GM23338 (cell line): ENCODE measurements around the gene CYP4B1. TPM values are rescaled to one million over a fixed set of nuclear protein-coding genes. Genes with fewer than 3 reads are reported as not detected.

Experiments
- ATAC-seq: fragments of 200-7000 bp; cut with Tn5 transposase; 3 replicates; pipeline ENCODE4 v1.9.1; 2020
- DNase-seq: peaks from one replicate; pipeline ENCODE4 v3.0.0-alpha.2; 2015; ENCODE audit warnings: low spot score
- H2AFZ ChIP-seq: fragments of 200-600 bp; sonication (generic); 2 replicates; pipeline ENCODE4 v1.8.0; 2016; ENCODE audit warnings: antibody characterized with exemption, mild to moderate bottlenecking, moderate library complexity
- H3F3A ChIP-seq: fragments of 200-600 bp; sonication (generic); replicated peaks from 2 replicates; pipeline ENCODE4 v1.8.0; 2017; ENCODE audit warnings: antibody characterized with exemption, mixed run types, low read depth
- H3K27ac ChIP-seq: fragments of 200-600 bp; sonication (generic); 2 replicates; pipeline ENCODE4 v1.6.1; 2016; ENCODE audit warnings: low read depth
- H3K27me3 ChIP-seq: fragments of 200-600 bp; sonication (generic); 2 replicates; pipeline ENCODE4 v1.8.0; 2016; ENCODE audit warnings: mild to moderate bottlenecking, mixed run types, moderate library complexity; ENCODE audit not compliant: insufficient read depth
- H3K36me3 ChIP-seq: fragments of 200-600 bp; sonication (generic); 2 replicates; pipeline ENCODE4 v1.8.0; 2016; ENCODE audit warnings: mild to moderate bottlenecking; ENCODE audit not compliant: insufficient read depth
- H3K4me1 ChIP-seq: fragments of 200-600 bp; sonication (generic); 2 replicates; pipeline ENCODE4 v1.8.0; 2016; ENCODE audit warnings: mild to moderate bottlenecking, moderate library complexity; ENCODE audit not compliant: insufficient read depth
- H3K4me2 ChIP-seq: fragments of 200-600 bp; sonication (generic); 2 replicates; pipeline ENCODE4 v1.7.1; 2017; ENCODE audit warnings: mixed run types
- H3K4me3 ChIP-seq: fragments of 200-600 bp; sonication (generic); 2 replicates; pipeline ENCODE4 v1.6.1; 2016; ENCODE audit warnings: mixed run types
- H3K79me2 ChIP-seq: fragments of 200-600 bp; sonication (generic); replicated peaks from 2 replicates; pipeline ENCODE4 v1.8.0; 2017; ENCODE audit warnings: mild to moderate bottlenecking; ENCODE audit not compliant: insufficient read depth
- H3K9me2 ChIP-seq: fragments of 200-600 bp; sonication (generic); 2 replicates; pipeline ENCODE4 v1.8.0; 2017; ENCODE audit not compliant: insufficient read depth
- H4K20me1 ChIP-seq: fragments of 200-600 bp; sonication (generic); replicated peaks from 2 replicates; pipeline ENCODE4 v1.8.0; 2017; ENCODE audit warnings: mild to moderate bottlenecking; ENCODE audit not compliant: insufficient read depth
- H3K27ac Mint-ChIP-seq: 2 replicates; pipeline ENCODE4 v1.8.0; 2020; ENCODE audit warnings: inconsistent platforms, mild to moderate bottlenecking, moderate library complexity, mixed read lengths
- H3K27me3 Mint-ChIP-seq: 3 replicates; pipeline ENCODE4 v1.8.0; 2022; ENCODE audit warnings: low read depth, mild to moderate bottlenecking, moderate library complexity, mixed read lengths, inconsistent platforms; ENCODE audit not compliant: insufficient read depth, poor library complexity
- H3K36me3 Mint-ChIP-seq: 3 replicates; pipeline ENCODE4 v1.8.0; 2021; ENCODE audit warnings: low read depth, mild to moderate bottlenecking, inconsistent platforms, moderate library complexity, mixed read lengths
- H3K4me1 Mint-ChIP-seq: 3 replicates; pipeline ENCODE4 v1.8.0; 2020; ENCODE audit warnings: mild to moderate bottlenecking, inconsistent platforms, mixed read lengths
- H3K4me3 Mint-ChIP-seq: 3 replicates; pipeline ENCODE4 v1.8.0; 2021; ENCODE audit warnings: moderate library complexity, mild to moderate bottlenecking, inconsistent platforms, mixed read lengths
- H3K9me3 Mint-ChIP-seq: 3 replicates; pipeline ENCODE4 v1.8.0; 2020; ENCODE audit warnings: moderate library complexity, mild to moderate bottlenecking, inconsistent platforms, mixed read lengths
- CREB1 ChIP-seq: fragments of 250-450 bp; sonication (Bioruptor Pico); IDR thresholded peaks from 2 replicates; pipeline ENCODE4 v1.5.0; 2020; ENCODE audit warnings: low read depth, mild to moderate bottlenecking, moderate library complexity
- CTCF ChIP-seq, 2 experiments: fragments of 200-600 bp in 1 of 2; sonication (generic) in 1 of 2; conservative IDR thresholded peaks; 2 replicates each; pipeline versions ENCODE4 v1.5.1 to v1.6.1; 2016 to 2017; ENCODE audit warnings: antibody characterized with exemption in 2 of 2, low read depth in 2 of 2, mild to moderate bottlenecking in 2 of 2, moderate library complexity in 1 of 2
- ETS1 ChIP-seq: IDR thresholded peaks from 2 replicates; pipeline ENCODE4 v1.6.1; 2016; ENCODE audit warnings: antibody characterized with exemption
- EZH2 ChIP-seq: fragments of 200-600 bp; sonication (generic); IDR thresholded peaks from one replicate; pipeline ENCODE4 v1.8.0; 2017; ENCODE audit warnings: antibody characterized with exemption, mild to moderate bottlenecking, low read depth; ENCODE audit not compliant: unreplicated experiment
- JUNB ChIP-seq: IDR thresholded peaks from one replicate; pipeline ENCODE4 v1.6.1; 2016; ENCODE audit warnings: antibody characterized with exemption; ENCODE audit not compliant: unreplicated experiment
- POLR2AphosphoS5 ChIP-seq: IDR thresholded peaks from 2 replicates; pipeline ENCODE4 v1.6.1; 2016; ENCODE audit warnings: antibody characterized with exemption, low read depth
- REST ChIP-seq: IDR thresholded peaks from one replicate; pipeline ENCODE4 v1.6.1; 2018; ENCODE audit warnings: antibody characterized with exemption; ENCODE audit not compliant: unreplicated experiment
- ZNF462 ChIP-seq: fragments of 250-450 bp; sonication (Bioruptor Pico); IDR thresholded peaks from 2 replicates; pipeline ENCODE4 v1.5.0; 2020; ENCODE audit warnings: mild to moderate bottlenecking, moderate library complexity
- polyA plus RNA-seq: library from polyadenylated mRNA; unstranded; fragments of >200 nt; fragmentation: Nextera tagmentation; extraction: Ambion mirVana; gene quantifications from 2 replicates; pipeline ENCODE4 v1.2.1, GENCODE V29; 2016
- total RNA-seq: library from RNA; depleted of rRNA; stranded (reverse); fragments of >200 nt; shearing (Covaris generic); gene quantifications from 2 replicates; pipeline ENCODE4 v1.2.3, GENCODE V29; 2014

The CYP4B1 gene
- total and polyA plus RNA-seq, 2 experiments from 2014 or later: not detected

- DNase-seq (no peak), ATAC-seq (no peak)
- no peaks in the 10 kb centered on the region; the same call in 2 of the 3 replicates for H3K9me3 Mint-ChIP-seq
- H3K4me1 Mint-ChIP-seq: peaks cover 3% of the 10 kb centered on the region; the same call in 1 of the 3 replicates
- no peaks in the 10 kb centered on the region for H3K27me3 ChIP-seq
- H3K27ac Mint-ChIP-seq: no peak overlapping the region
- no peak overlapping the region for H3K4me2 ChIP-seq
- no peak for TF ChIP-seq REST
- no peak for TF ChIP-seq POLR2AphosphoS5
- TF ChIP-seq JUNB: no peak
- no peak for TF ChIP-seq CREB1 (CRISPR knock-in tag)
- TF ChIP-seq CTCF (conservative IDR thresholded peaks at IDR 0.05; ENCODE audit: low read depth in 2 of 2): no peak
- TF ChIP-seq EZH2: no peak
- no peak for TF ChIP-seq ZNF462 (CRISPR knock-in tag)
- no peak for TF ChIP-seq ETS1
- H3F3A ChIP-seq: no peaks in the 10 kb centered on the region
- H2AFZ ChIP-seq: no peak overlapping the region
- no peaks in the 10 kb centered on the region; the same call in 1 of the 2 replicates for H3K36me3 ChIP-seq
- H3K4me3 Mint-ChIP-seq: no peak overlapping the region
- H3K36me3 Mint-ChIP-seq: no peaks in the 10 kb centered on the region
- peaks cover 4% of the 10 kb centered on the region; the same call in 1 of the 2 replicates for H3K9me2 ChIP-seq
- H3K27ac ChIP-seq: no peak overlapping the region
- H3K27me3 Mint-ChIP-seq: peaks cover 3% of the 10 kb centered on the region
- H3K4me3 ChIP-seq: no peak overlapping the region
- H3K79me2 ChIP-seq: no peaks in the 10 kb centered on the region
- no peaks in the 10 kb centered on the region for H4K20me1 ChIP-seq
- no peaks in the 10 kb centered on the region for H3K4me1 ChIP-seq
Observed at GRCh38 chr1:46801323-46802055, 2.6 kb downstream of the CYP4B1 start.
